Measurements from ENCODE around the gene ALDH5A1.

DNA sequence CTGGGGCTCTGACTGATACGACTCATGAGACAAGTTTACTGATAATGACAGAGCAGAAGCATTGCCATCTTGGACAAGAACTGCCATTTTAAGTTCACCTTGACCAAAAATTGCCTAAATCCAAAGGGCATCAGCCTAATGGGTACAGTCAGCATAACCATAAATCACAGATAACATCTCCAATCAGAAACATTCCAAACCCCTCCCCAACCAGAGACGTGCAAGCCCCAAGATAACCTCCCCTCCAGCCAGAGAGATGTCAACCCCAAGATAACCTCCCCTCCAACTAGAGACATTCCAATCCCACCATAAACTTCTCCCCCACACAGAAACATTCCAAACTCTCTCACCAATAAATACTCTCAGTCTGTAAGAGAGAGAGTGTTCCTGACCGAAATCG is 15.9 kb upstream of the ALDH5A1 start:
- TF ChIP-seq POLR2AphosphoS5 (IDR thresholded peaks at IDR 0.05; ENCODE audit: low read depth, low read length): no peak
- no peak for TF ChIP-seq POLR2A (IDR thresholded peaks at IDR 0.05; ENCODE audit: low read depth, low read length)
- TF ChIP-seq TAF1 (IDR thresholded peaks at IDR 0.05; ENCODE audit: borderline replicate concordance, low read depth, low read length): no peak

All from GM12892 (cell line).